ENCODE data around the gene GBF1.

Gene GBF1

DNA sequence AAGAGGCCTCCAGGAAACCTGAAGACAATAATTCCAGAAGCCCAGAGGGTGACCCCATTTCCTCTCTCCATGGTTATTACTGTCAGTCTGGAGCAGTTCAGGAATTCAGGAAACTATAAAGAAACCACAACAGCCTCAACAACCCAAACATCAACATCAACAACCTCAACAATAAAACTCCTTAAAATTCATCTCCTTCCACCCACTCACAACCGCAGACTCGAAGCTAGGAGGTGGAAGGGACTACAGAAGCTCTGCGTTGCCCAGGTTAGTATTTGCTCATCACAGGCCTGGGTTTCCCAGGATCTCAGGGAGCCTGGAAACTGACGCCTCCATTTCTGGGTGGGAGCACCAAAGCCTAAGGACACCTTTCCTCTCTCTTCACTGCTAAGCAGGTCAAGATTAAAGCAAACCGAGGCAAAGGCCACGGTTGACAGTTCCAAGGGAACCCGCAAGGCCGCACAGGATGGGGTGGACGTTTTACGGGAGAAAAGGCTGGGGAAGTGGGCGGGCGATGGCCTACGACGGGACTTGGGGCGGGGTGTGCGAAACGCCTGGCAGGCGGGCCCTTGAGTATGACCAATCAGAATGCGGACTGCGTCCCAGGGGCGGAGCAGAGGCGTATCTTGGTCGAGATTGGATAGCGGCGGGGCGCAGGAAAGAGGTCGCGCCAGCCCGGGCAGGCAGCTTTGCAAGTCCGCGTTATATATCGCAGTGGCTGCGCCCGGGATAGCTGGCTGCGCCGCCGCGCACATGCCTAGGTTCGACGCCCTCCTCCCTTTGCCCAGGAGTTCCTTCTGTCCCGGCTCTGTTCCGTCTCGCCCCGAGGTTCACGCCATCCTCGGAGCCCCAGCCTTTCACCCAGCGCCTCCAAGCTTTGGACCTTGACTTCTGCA, 19.4 kb upstream of the GBF1 start, which contains the start of gene ELOVL3:
ELOVL3 (plus strand) TSS at position 654 of the 896 bp plus-strand sequence. CDS start 250 bp downstream, outside the sequence.
- H3K9me3 ChIP-seq (ENCODE audit: control insufficient read depth, low read depth, low read length): no peaks in the 10 kb centered on the region
- H3K4me3 ChIP-seq (ENCODE audit: low read length): peak within 1 kb of the TSS; percentile 32
- peaks cover 68% of the 10 kb centered on the region for H3K27me3 ChIP-seq (ENCODE audit: control insufficient read depth, insufficient read depth, low read length)
- no peak within 1 kb of the TSS for H3K9ac ChIP-seq (ENCODE audit: low read length)
- peaks cover 10% of the 10 kb centered on the region for H3K4me1 ChIP-seq (ENCODE audit: control insufficient read depth, low read depth, low read length)
- H3K36me3 ChIP-seq (ENCODE audit: control insufficient read depth, low read depth, low read length): no peaks in the 10 kb centered on the region
- no peak within 1 kb of the TSS for H3K27ac ChIP-seq (ENCODE audit: low read length)

GRCh38 chr10:102226542-102226870, 18.8 kb upstream of the GBF1 start:
- no peak overlapping the region for H3K4me3 ChIP-seq (ENCODE audit: low read length)
- no peaks in the 10 kb centered on the region for H3K9me3 ChIP-seq (ENCODE audit: control insufficient read depth, low read depth, low read length)
- peaks cover 74% of the 10 kb centered on the region for H3K27me3 ChIP-seq (ENCODE audit: control insufficient read depth, insufficient read depth, low read length)
- no peaks in the 10 kb centered on the region for H3K36me3 ChIP-seq (ENCODE audit: control insufficient read depth, low read depth, low read length)
- no peak overlapping the region for H3K27ac ChIP-seq (ENCODE audit: low read length)
- no peak overlapping the region for H3K9ac ChIP-seq (ENCODE audit: low read length)
- H3K4me1 ChIP-seq (ENCODE audit: control insufficient read depth, low read depth, low read length): peaks cover 10% of the 10 kb centered on the region

DNA sequence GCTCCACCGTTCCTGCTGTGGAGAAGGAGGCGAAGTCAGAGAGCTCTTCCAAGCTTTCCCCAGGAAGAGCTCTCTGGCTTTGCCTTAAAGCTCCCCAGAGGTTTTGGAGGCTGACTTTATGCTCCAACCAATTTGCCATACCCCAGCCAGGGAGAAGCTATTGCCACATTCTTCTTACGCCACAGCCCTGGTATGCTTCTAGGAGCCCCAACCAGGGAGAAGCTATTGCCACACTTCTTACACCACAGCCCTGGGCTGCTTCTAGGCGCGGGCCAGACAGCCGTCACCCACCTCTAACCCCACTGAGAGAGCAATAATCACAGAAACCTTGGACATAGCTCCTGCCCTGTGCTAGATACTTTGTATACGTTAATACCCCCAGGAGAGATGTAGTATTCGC, 18.3 kb upstream of the GBF1 start:
- no peak overlapping the region for H3K27ac ChIP-seq (ENCODE audit: low read length)
- H3K27me3 ChIP-seq (ENCODE audit: control insufficient read depth, insufficient read depth, low read length): peaks cover 80% of the 10 kb centered on the region
- no peak overlapping the region for H3K9ac ChIP-seq (ENCODE audit: low read length)
- H3K4me1 ChIP-seq (ENCODE audit: control insufficient read depth, low read depth, low read length): peaks cover 10% of the 10 kb centered on the region
- H3K4me3 ChIP-seq (ENCODE audit: low read length): no peak overlapping the region
- H3K36me3 ChIP-seq (ENCODE audit: control insufficient read depth, low read depth, low read length): no peaks in the 10 kb centered on the region
- H3K9me3 ChIP-seq (ENCODE audit: control insufficient read depth, low read depth, low read length): no peaks in the 10 kb centered on the region

DNA sequence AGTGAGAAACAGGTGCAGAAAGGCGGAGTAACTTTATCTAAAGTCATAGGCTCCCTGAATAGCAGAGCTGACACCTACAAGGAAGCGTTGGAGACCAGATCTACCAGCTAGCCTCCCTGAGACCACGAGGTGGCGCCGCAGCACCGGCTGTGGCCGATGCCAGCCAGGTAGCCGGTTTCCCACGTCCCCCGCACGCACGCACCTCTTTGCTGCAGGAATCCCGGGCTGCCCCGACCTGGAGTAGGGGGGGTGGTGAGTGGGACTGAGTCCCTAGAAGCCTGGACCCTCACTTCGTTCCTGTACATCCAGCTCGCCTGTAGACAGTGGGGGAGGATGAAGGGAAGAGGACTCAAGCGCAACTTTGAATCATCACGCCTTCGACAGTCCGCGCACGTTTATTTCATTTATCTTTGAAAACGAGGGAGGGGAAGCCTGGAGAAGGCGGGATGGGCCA, 15.5 kb upstream of the GBF1 start:
- Histone ChIP-seq H3K4me3 (ENCODE audit: low read length) (peak overlapping the region; percentile 52), H3K4me1 (ENCODE audit: control insufficient read depth, low read depth, low read length) (peaks cover 10% of the 10 kb centered on the region), H3K27me3 (ENCODE audit: control insufficient read depth, insufficient read depth, low read length) (peaks cover 98% of the 10 kb centered on the region), H3K27ac (ENCODE audit: low read length) (no peak overlapping the region), H3K9me3 (ENCODE audit: control insufficient read depth, low read depth, low read length) (no peaks in the 10 kb centered on the region), H3K36me3 (ENCODE audit: control insufficient read depth, low read depth, low read length) (no peaks in the 10 kb centered on the region), H3K9ac (ENCODE audit: low read length) (no peak overlapping the region)

GRCh38 chr10:102230264-102230860, 15.0 kb upstream of the GBF1 start:
- H3K27me3 ChIP-seq (ENCODE audit: control insufficient read depth, insufficient read depth, low read length): peaks cover 96% of the 10 kb centered on the region
- no peak overlapping the region for H3K27ac ChIP-seq (ENCODE audit: low read length)
- H3K9me3 ChIP-seq (ENCODE audit: control insufficient read depth, low read depth, low read length): no peaks in the 10 kb centered on the region
- H3K9ac ChIP-seq (ENCODE audit: low read length): no peak overlapping the region
- H3K4me3 ChIP-seq (ENCODE audit: low read length): peak overlapping the region; percentile 52
- H3K36me3 ChIP-seq (ENCODE audit: control insufficient read depth, low read depth, low read length): no peaks in the 10 kb centered on the region
- H3K4me1 ChIP-seq (ENCODE audit: control insufficient read depth, low read depth, low read length): peaks cover 9% of the 10 kb centered on the region

DNA sequence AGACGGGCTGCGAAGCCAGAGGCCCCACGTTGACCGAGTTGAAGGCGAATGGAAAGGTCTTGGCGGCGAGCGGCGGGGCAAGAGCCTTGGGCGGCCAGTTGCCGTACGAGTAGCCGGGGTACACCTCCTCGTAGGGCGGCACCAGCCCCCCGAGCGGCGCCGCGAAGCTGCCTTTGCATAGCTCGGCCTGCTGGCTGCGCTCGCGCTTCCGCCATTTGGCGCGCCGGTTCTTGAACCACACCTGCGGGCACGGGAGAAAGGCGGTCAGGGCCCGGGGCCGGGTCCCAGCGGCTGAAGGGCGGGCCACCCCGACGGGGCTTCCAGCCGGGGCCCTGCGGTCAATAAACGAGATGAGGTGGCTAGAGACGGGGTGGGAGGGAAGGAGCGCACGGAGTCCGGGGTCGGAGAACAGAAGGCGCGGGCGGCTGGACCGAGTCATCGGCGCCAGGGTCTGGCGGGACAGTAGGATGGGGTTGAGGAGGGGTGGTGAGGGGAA, 14.4 kb upstream of the GBF1 start:
- Histone ChIP-seq H3K36me3 (ENCODE audit: control insufficient read depth, low read depth, low read length) (no peaks in the 10 kb centered on the region), H3K27me3 (ENCODE audit: control insufficient read depth, insufficient read depth, low read length) (peaks cover 96% of the 10 kb centered on the region), H3K4me1 (ENCODE audit: control insufficient read depth, low read depth, low read length) (peaks cover 4% of the 10 kb centered on the region), H3K9me3 (ENCODE audit: control insufficient read depth, low read depth, low read length) (no peaks in the 10 kb centered on the region), H3K9ac (ENCODE audit: low read length) (no peak overlapping the region), H3K4me3 (ENCODE audit: low read length) (peak overlapping the region; percentile 52), H3K27ac (ENCODE audit: low read length) (no peak overlapping the region)

DNA sequence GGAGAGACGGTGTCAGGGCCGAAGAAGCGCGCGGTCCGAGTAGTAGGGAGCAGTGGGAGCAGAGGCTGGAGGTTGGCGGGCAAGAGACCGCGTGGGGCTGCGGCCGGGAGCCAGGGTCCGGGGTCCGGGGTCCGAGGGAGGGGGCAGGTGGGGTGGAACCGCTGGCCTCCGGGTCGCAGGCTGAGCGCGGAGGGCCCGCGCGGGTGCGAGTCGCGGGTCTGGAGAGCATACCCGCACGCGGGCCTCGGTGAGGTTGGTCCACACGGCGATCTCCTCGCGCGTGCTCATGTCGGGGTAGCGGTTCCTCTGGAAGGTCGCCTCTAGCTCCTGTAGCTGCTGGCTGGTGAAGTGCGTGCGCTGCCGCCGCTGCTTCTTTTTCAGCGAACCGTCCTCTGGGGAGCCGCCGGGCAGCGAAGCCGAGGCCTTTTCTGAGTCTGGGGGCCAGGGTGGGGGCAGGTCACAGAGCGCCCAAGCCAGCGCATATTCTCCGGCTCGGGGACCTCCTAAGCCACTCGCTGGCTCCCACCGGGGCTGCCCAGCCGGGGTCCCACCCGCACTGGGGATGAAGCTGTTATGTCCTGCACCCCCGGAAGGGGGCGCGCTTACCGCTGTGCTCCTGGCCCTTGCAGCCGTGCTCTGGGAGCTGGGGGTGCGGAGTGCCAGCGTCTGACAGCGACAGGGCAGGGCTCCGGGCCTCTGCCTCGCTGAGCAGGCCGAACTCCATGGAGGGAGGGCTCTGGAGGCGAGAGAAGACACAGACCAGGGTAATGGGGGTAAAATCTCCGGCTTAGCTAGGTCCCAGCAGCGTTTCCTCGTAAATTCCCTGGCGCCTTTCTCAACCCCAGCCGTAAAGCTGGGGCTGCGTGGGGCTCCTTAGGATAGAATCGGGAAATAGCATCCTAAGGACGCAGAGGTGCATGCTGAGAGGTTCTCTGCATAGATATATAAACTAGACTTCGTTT, 13.7 kb upstream of the GBF1 start:
- Histone ChIP-seq H3K36me3 (ENCODE audit: control insufficient read depth, low read depth, low read length) (no peaks in the 10 kb centered on the region), H3K9ac (ENCODE audit: low read length) (no peak overlapping the region), H3K27me3 (ENCODE audit: control insufficient read depth, insufficient read depth, low read length) (peaks cover 98% of the 10 kb centered on the region), H3K9me3 (ENCODE audit: control insufficient read depth, low read depth, low read length) (no peaks in the 10 kb centered on the region), H3K4me3 (ENCODE audit: low read length) (peak overlapping the region; percentile 52), H3K4me1 (ENCODE audit: control insufficient read depth, low read depth, low read length) (peaks cover 4% of the 10 kb centered on the region), H3K27ac (ENCODE audit: low read length) (no peak overlapping the region)

GRCh38 chr10:102233997-102234396, 11.3 kb upstream of the GBF1 start:
- Histone ChIP-seq H3K27me3 (ENCODE audit: control insufficient read depth, insufficient read depth, low read length) (peaks cover 98% of the 10 kb centered on the region), H3K9ac (ENCODE audit: low read length) (no peak overlapping the region), H3K27ac (ENCODE audit: low read length) (no peak overlapping the region), H3K9me3 (ENCODE audit: control insufficient read depth, low read depth, low read length) (no peaks in the 10 kb centered on the region), H3K4me1 (ENCODE audit: control insufficient read depth, low read depth, low read length) (peaks cover 4% of the 10 kb centered on the region), H3K4me3 (ENCODE audit: low read length) (no peak overlapping the region), H3K36me3 (ENCODE audit: control insufficient read depth, low read depth, low read length) (no peaks in the 10 kb centered on the region)

DNA sequence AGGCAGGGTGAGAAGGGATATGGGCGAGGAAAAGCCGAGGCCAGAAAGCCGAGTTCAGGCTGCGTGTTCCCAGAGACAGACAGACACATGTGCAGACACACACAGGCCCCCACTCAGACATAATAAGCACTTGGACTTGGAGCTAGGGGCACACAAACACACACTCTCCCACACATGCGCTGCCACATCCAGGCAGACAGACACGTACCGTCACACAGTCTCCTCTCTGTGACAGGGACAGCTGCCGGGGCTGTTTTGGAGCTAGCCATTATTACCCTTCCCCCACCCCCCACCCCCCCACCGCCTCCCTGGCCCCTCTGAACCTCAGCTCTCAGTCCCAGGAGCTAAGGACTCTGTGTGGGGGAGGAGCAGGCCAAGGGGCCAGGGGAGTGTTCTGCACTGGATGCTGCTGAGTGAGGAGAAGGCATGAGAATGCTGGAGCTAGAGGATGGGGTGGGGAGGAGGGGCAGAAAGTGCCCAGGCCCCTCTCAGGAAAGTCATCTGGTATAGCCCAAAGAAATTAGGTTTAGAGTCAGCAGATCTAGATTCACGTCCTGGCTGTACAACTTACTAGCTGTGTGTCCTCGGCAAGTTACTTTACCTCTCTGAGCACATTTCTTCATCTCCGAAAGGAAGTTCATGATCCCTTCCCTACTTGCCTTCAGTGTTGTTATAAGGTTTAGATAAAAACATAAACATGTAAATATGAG, 10.3 kb upstream of the GBF1 start:
- Histone ChIP-seq H3K9ac (ENCODE audit: low read length) (no peak overlapping the region), H3K9me3 (ENCODE audit: control insufficient read depth, low read depth, low read length) (no peaks in the 10 kb centered on the region), H3K36me3 (ENCODE audit: control insufficient read depth, low read depth, low read length) (no peaks in the 10 kb centered on the region), H3K4me1 (ENCODE audit: control insufficient read depth, low read depth, low read length) (peaks cover 2% of the 10 kb centered on the region), H3K4me3 (ENCODE audit: low read length) (no peak overlapping the region), H3K27ac (ENCODE audit: low read length) (no peak overlapping the region), H3K27me3 (ENCODE audit: control insufficient read depth, insufficient read depth, low read length) (peaks cover 98% of the 10 kb centered on the region)

GRCh38 chr10:102235598-102235920, 9.8 kb upstream of the GBF1 start:
- no peaks in the 10 kb centered on the region for H3K36me3 ChIP-seq (ENCODE audit: control insufficient read depth, low read depth, low read length)
- H3K9ac ChIP-seq (ENCODE audit: low read length): no peak overlapping the region
- H3K27me3 ChIP-seq (ENCODE audit: control insufficient read depth, insufficient read depth, low read length): peaks cover 98% of the 10 kb centered on the region
- no peaks in the 10 kb centered on the region for H3K9me3 ChIP-seq (ENCODE audit: control insufficient read depth, low read depth, low read length)
- no peaks in the 10 kb centered on the region for H3K4me1 ChIP-seq (ENCODE audit: control insufficient read depth, low read depth, low read length)
- H3K27ac ChIP-seq (ENCODE audit: low read length): no peak overlapping the region
- H3K4me3 ChIP-seq (ENCODE audit: low read length): no peak overlapping the region

- Histone ChIP-seq H3K4me1 (ENCODE audit: control insufficient read depth, low read depth, low read length) (no peaks in the 10 kb centered on the region), H3K27ac (ENCODE audit: low read length) (no peak overlapping the region), H3K9me3 (ENCODE audit: control insufficient read depth, low read depth, low read length) (no peaks in the 10 kb centered on the region), H3K27me3 (ENCODE audit: control insufficient read depth, insufficient read depth, low read length) (peaks cover 98% of the 10 kb centered on the region), H3K9ac (ENCODE audit: low read length) (no peak overlapping the region), H3K36me3 (ENCODE audit: control insufficient read depth, low read depth, low read length) (no peaks in the 10 kb centered on the region), H3K4me3 (ENCODE audit: low read length) (no peak overlapping the region)
Measured at GRCh38 chr10:102236006-102236405, 9.3 kb upstream of the GBF1 start.

Data from iPS-18a (cell line).